ENCODE results near the gene TRIM46.

GRCh38 chr1:155127967-155128754 is 45.5 kb upstream of the TRIM46 start:
- no peak for TF ChIP-seq NFYB (CRISPR knock-in tag; IDR thresholded peaks at IDR 0.05)
- no peak; a peak in 1 of 4 replicates for TF ChIP-seq ATF4 (CRISPR knock-in tag; IDR thresholded peaks at IDR 0.05)
- no peak for TF ChIP-seq EZH2 (conservative IDR thresholded peaks at IDR 0.05; ENCODE audit: low read depth, low read length)
- no peak for TF ChIP-seq ARID3A (IDR thresholded peaks at IDR 0.05; ENCODE audit: low read depth, low read length)
- TF ChIP-seq HMG20B (CRISPR knock-in tag; conservative IDR thresholded peaks at IDR 0.05) = no peak
- no peak for TF ChIP-seq CENPT (CRISPR knock-in tag; IDR thresholded peaks at IDR 0.05; ENCODE audit: low read depth)
- TF ChIP-seq ZSCAN25 (CRISPR knock-in tag; IDR thresholded peaks at IDR 0.05) = no peak
- no peak for TF ChIP-seq RFXAP (CRISPR knock-in tag; IDR thresholded peaks at IDR 0.05; ENCODE audit: borderline replicate concordance)
